ENCODE data around the gene TRIP6.
"Not testable (repeated sequence)": the region's sequence is repeated elsewhere in the genome, so short reads cannot be mapped to it uniquely, and the experiment has no call there.

Gene TRIP6

DNA sequence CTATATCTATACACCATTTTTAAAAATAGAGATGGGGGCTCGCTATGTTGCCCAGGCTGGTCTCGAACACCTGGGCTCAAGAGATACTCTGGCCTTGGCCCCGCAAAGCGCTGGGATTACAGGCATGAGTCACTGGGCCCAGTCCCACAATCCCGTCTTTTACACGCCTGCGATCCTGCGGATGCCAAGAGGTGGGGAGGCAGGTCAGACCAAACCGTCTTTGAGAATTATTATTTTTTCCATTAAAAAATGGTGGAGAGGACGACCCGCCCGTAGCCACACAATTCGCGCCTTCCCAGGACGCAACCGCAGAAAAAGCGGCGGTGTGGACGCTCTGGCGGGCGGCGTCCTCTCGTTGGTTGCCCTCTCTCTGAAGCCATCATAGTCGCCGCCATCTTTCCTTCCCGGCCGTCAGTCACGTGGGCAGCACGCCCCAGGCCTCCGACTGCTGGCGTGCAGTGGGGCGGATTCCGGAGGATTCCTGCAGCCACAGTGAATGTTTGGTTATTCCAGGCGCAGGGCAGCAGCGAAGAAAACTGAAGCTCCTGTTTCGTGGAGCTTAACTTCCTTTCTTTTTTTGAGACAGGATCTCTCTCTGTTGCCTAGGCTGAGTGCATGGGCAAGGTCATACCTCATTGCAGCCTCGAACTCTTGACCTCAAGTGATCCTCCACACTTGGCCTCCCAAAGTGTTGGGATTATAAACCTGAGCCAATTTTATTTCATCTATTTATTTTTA lies 29.9 kb upstream of the TRIP6 start:
- DNase-seq = peak; percentile 71

- no peak for DNase-seq
Measured at GRCh38 chr7:100839361-100839760, 27.8 kb upstream of the TRIP6 start.

- no peak for DNase-seq
Measured at GRCh38 chr7:100840470-100841100, 26.6 kb upstream of the TRIP6 start.

DNA sequence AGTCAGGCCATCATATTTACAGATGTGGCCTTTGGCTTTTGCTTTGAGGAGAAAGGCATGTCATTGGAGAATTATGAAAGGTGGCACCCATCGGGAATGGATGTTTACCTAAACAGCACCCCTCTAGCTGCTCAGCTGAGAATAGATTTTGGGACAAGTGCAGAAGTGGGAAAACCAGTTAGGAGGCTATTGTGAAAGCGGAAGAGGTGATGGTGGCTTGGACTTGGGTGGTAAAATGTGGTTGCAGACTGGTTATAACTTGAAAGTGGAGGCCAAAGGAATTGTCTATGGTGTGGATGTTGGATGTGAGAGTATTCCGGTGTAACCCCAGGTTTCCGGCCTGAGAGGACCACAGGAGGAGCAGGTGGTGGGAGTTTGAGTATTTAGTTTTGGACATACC lies 19.8 kb upstream of the TRIP6 start:
- DNase-seq = no peak

DNA sequence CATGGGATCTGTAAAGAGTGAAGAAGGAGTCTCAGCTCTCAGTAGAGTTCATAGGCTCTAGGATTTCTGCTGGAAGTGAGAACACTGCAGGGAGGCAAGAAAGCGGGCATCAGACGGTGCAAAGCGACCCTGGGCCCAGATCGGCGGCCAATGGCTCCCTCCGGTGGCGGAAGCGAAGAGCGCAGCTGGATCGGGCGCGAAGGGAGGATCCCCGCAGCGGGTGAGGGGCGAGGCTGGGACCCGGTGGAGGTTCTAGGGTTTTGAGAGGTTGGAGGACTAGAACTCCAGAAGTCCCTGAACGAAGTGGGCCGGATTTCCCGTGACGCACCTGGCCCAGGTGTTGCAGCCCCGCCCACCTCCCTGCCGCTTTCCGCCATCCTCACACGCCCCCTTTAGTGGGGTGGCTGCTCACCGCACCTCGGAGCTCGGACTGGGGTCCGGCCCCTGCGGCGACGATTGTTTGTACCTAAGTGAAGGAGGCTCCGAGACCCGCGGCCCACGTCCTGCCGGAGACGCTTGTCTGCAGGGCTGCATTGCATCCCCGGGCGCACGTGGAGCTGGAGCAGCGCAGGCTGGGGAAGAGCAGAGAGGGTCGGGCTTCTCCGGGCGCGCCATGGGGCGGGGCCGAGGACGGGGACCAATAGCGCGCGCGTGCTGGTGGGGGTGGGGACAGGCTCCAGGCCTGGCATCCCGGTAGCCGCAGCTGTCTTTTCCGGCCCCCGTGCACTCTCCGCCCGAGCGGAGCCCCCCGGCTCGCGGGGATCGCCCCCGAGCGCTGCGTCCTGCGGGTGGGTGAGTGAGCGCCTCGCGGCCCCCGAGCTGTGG lies 14.9 kb upstream of the TRIP6 start, which contains the start of gene SLC12A9:
Gene SLC12A9, plus strand, starts transcription at position 666 of the 825 bp plus-strand sequence. CDS start 1,485 bp downstream, outside the sequence.
- DNase-seq = peak; percentile 81

GRCh38 chr7:100854146-100854895 lies 12.9 kb upstream of the TRIP6 start:
- no peak for DNase-seq

DNA sequence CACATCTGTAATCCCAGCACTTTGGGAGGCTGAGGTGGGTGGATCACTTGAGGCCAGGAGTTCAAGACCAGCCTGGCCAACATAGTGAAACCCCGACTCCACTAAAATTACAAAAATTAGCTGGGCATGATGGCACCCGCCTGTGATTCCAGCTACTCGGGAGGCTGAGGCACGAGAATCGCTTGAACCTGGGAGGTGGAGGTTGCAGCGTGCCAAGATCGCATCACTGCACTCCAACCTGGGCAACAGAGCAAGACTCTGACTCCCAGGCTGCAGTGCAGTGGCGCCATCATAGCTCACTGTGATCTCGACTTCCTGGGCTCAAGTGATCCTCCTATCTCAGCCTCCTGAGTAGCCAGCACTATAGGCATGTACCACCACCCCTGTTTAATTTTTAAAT lies 12.3 kb upstream of the TRIP6 start:
- DNase-seq = not testable (repeated sequence)

DNA sequence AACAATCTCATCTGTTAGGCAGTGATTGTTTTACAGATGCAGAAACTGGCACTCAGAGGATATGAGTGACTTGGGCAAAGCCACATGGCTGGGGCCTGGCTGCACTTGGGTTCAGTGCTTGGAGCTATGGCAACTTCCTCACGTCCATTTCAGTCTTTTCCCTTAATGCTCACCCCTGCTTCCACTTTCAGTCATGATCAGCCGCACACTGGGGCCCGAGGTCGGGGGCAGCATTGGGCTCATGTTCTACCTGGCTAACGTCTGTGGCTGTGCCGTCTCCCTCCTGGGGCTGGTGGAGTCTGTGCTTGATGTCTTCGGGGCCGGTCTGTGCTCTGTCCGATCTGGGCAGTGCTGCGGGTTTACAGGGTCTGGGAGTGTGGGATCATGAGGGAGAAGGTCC lies 11.7 kb upstream of the TRIP6 start:
- DNase-seq = no peak

GRCh38 chr7:100856871-100857282 lies 10.3 kb upstream of the TRIP6 start:
- no peak for DNase-seq

DNA sequence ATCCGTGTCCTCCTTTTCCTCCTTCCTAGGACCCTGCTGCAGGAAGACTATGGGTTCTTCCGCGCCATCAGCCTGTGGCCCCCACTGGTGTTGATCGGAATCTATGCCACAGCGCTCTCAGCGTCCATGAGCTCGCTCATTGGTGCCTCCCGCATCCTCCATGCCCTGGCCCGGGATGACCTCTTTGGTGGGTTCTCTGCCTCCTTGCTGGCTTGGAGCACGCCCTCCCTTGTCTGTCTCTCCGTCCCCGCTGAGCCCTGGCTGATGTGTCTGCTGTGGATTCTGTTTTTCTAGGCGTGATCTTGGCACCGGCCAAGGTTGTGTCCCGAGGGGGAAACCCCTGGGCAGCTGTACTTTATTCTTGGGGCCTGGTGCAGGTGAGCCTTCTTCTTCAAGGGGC lies 7.3 kb upstream of the TRIP6 start:
- no peak for DNase-seq

DNA sequence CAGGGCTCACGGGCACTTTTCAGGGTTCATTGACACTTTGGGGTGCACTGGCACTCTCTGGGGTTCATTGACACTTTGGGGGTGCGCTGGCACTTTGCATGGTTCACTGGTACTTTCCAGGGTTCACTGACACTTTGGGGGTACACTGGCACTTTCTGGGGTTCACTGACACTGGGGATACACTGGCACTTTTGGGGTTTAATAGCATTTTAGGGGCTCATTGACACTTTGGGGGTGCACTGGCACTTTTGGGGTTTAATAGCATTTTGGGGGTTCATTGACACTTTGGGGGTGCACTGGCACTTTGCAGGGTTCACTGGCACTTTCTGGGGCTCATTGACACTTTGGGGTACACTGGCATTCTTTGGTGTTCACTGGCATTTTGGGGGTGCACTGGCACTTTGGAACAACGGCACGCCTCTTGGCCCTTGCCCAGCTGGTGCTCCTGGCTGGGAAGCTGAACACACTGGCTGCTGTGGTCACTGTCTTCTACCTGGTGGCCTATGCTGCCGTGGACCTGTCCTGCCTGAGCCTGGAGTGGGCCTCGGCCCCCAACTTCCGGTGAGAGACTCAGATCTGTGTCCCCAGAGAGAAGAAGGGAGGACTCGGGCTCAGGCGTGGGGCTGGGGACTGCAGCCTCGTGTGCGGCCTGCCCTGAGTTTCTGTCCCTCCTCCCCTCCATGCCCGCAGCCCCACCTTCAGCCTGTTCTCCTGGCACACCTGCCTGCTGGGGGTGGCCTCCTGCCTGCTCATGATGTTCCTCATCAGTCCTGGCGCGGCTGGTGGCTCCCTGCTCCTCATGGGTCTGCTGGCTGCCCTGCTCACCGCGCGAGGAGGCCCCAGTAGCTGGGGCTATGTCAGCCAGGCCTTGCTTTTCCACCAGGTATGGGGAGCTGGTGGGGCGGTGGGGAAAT lies 6.2 kb upstream of the TRIP6 start:
- DNase-seq = no peak

GRCh38 chr7:100861616-100861985 lies 5.6 kb upstream of the TRIP6 start:
- no peak for DNase-seq

- no peak for DNase-seq
Measured at GRCh38 chr7:100863406-100863950, 3.7 kb upstream of the TRIP6 start.

DNA sequence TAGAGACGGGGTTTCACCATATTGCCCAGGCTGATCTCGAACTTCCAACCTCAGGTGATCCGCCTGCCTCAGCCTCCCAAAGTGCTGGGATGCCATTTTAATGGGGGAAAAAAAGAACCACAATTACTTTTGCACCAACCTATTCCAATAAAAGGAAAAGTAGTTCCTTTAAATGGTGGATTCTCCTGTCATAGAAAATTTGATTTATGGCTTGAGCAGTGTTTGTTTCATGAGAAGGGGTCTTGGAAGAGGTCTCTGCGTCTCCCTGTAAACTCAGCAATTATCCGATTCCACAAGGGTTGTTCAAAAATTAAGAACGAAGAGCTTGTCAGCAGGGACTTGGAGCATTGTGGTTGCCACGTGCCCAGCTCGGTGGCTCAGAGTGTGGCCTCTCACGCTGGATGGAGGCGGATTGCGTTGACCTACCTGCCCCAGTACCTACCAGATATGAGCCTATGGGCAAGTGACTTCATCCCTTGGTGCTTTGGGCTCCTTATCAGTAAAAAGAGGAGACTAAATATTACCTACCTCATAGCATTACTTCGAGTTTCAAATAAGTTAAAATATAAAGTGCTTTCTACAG lies 2.8 kb upstream of the TRIP6 start:
- DNase-seq = no peak

DNA sequence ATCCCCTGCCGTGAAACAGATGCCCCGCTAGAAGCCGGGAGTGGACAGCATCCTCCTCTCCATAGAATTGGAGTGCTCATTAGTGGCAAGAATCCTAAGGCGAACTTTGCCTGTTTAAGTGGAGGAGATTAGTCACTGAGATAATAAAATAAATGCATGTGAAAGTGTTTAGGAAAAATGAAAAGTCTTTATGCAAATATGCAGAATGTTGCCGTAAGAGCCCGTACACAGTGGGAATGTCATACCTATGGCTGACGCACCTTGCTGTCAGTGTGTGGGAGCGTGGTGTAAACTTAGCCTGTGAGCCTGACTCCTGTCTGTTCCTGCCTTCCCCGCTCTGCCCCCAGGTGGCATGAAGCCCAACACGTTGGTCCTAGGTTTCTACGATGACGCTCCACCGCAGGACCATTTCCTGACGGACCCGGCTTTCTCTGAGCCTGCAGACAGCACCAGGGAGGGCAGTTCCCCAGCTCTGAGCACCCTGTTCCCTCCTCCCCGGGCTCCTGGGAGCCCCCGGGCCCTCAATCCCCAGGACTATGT lies 1.7 kb upstream of the TRIP6 start:
- no peak for DNase-seq

DNA sequence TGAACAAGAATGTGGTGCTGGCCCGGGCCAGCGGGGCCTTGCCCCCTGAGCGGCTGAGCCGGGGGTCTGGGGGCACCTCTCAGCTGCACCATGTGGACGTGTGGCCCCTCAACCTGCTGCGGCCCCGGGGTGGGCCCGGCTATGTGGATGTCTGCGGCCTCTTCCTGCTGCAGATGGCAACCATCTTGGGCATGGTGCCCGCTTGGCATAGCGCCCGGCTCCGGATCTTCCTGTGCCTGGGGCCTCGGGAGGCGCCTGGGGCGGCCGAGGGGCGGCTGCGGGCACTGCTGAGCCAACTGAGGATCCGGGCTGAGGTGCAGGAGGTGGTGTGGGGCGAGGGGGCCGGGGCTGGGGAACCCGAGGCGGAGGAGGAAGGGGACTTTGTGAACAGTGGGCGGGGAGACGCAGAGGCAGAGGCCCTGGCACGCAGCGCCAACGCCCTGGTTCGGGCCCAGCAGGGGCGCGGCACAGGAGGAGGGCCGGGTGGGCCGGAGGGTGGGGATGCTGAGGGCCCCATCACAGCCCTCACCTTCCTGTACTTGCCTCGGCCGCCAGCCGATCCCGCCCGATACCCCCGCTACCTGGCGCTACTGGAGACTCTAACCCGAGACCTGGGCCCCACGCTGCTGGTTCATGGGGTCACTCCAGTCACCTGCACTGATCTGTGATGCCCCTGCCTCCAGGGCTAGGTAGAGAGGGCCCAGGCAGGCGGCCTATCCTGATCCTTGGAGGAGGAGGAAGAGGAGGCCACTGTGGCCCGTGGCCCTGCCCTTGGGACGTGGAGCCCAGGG lies 1.1 kb upstream of the TRIP6 start:
- DNase-seq = no peak

GRCh38 chr7:100866729-100867039 lies 503 bp upstream of the TRIP6 start:
- no peak for DNase-seq

DNA sequence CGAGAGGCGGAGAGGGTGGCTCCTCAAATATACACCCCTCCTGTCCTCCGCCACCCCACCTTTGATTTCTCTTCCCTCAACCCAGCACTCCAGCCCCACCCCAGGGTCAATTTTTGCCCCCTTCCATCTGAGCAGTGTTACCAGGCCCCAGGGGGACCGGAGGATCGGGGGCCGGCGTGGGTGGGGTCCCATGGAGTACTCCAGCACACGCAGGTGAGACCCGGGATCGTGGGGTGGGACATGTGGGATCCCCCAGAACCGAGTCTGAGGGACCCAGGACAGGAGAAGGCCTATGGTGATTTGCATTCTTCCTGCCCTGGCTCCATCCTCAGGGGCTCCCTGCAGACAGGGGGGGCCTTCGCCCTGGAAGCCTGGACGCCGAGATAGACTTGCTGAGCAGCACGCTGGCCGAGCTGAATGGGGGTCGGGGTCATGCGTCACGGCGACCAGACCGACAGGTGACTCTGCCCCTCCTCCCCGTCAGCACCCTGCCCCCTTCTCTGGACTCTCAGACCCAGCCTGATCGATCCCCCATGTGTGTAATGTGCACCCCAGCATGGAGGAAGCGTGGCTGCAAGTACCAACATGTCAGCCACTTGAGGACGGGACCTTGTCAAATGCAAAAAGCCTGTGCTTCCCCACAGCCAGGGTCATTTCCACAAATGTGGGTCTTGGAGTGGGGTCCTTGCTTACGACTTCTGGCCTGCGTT lies 744 bp downstream of the TRIP6 start:
- DNase-seq = no peak

- DNase-seq = no peak
Measured at GRCh38 chr7:100873599-100874299, 6.6 kb downstream of the TRIP6 start.

All from activated effector memory CD4-positive, alpha-beta T cell treated with Interleukin-2 at 50 U/mL for 16 hours (primary cell).